GM19372 (cell line): Measurements from ENCODE around the gene RBM28.

Experiments
- ATAC-seq: cut with Tn5 transposase; IDR thresholded peaks from one replicate; pipeline ENCODE4 v1.9.1; 2021; ENCODE audit warnings: mild to moderate bottlenecking, low read depth, moderate library complexity; ENCODE audit not compliant: unreplicated experiment

RBM28 gene

GRCh38 chr7:128263420-128263819 lies 80.3 kb downstream of the RBM28 start:
- ATAC-seq = no peak

GRCh38 chr7:128262273-128263028 lies 81.3 kb downstream of the RBM28 start:
- no peak for ATAC-seq

- ATAC-seq = no peak
Measured at GRCh38 chr7:128260069-128260795, 83.5 kb downstream of the RBM28 start.

- ATAC-seq = no peak
Measured at GRCh38 chr7:128259131-128260061, 84.3 kb downstream of the RBM28 start.

GRCh38 chr7:128257458-128257857 lies 86.2 kb downstream of the RBM28 start:
- ATAC-seq = no peak

- no peak for ATAC-seq
Measured at GRCh38 chr7:128255271-128255670, 88.4 kb downstream of the RBM28 start.

- no peak for ATAC-seq
Measured at GRCh38 chr7:128254470-128254869, 89.2 kb downstream of the RBM28 start.

- ATAC-seq = no peak
Measured at GRCh38 chr7:128253701-128254100, 90.0 kb downstream of the RBM28 start.

GRCh38 chr7:128251337-128251736 lies 92.4 kb downstream of the RBM28 start:
- ATAC-seq = no peak
